ENCODE measurements around the gene SLAMF8.

GRCh38 chr1:159799446-159799985 is 27.2 kb upstream of the SLAMF8 start:
- TF ChIP-seq POLR2AphosphoS5 (IDR thresholded peaks at IDR 0.05): no peak
- TF ChIP-seq, protein P1, sequence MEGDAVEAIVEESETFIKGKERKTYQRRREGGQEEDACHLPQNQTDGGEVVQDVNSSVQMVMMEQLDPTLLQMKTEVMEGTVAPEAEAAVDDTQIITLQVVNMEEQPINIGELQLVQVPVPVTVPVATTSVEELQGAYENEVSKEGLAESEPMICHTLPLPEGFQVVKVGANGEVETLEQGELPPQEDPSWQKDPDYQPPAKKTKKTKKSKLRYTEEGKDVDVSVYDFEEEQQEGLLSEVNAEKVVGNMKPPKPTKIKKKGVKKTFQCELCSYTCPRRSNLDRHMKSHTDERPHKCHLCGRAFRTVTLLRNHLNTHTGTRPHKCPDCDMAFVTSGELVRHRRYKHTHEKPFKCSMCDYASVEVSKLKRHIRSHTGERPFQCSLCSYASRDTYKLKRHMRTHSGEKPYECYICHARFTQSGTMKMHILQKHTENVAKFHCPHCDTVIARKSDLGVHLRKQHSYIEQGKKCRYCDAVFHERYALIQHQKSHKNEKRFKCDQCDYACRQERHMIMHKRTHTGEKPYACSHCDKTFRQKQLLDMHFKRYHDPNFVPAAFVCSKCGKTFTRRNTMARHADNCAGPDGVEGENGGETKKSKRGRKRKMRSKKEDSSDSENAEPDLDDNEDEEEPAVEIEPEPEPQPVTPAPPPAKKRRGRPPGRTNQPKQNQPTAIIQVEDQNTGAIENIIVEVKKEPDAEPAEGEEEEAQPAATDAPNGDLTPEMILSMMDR (IDR thresholded peaks at IDR 0.05): no peak
- no peak for TF ChIP-seq EP300 (IDR thresholded peaks at IDR 0.05)

Data from suprapubic skin (tissue), 4 donors.